ENCODE data around the gene TGM1. TPM values are rescaled to one million over a fixed set of nuclear protein-coding genes. Genes with fewer than 3 reads are reported as not detected.
A peak's percentile ranks its signal among the peaks of the same experiment; 100 is the strongest.
"Not testable (repeated sequence)": the region's sequence is repeated elsewhere in the genome, so short reads cannot be mapped to it uniquely, and the experiment has no call there.

TGM1 gene
- total and polyA plus RNA-seq, 2 donors (not counting 1 experiment from before 2014, with no cell fraction given), result 2.7 to 11.9 TPM

- Histone ChIP-seq H3K4me3 (ENCODE audit: control extremely low read depth in 1 of 5, extremely low read depth in 1 of 5, insufficient read depth in 1 of 5, low read depth in 2 of 5, low read length in 4 of 5) (no peak overlapping the region), H3K27me3 (replicated peaks in 1 of 4; ENCODE audit: control extremely low read depth in 1 of 4, control insufficient read depth in 3 of 4, insufficient read depth in 4 of 4, low read length in 3 of 4) (no peaks in the 10 kb centered on the region), H3K4me1 (ENCODE audit: control insufficient read depth in 2 of 2, insufficient read depth in 2 of 2, low read length in 2 of 2) (peaks cover 11 to 14% of the 10 kb centered on the region in 2 donors), H3K9me3 (ENCODE audit: control extremely low read depth in 1 of 3, control insufficient read depth in 2 of 3, insufficient read depth in 1 of 3, low read length in 2 of 3) (no peaks in the 10 kb centered on the region), H3K36me3 (replicated peaks in 1 of 2; ENCODE audit: control extremely low read depth in 1 of 2, control insufficient read depth in 1 of 2, extremely low read depth in 1 of 2, insufficient read depth in 2 of 2, low read length in 1 of 2) (peaks cover 2 to 4% of the 10 kb centered on the region in 2 experiments), H4K20me1 (ENCODE audit: control insufficient read depth, insufficient read depth, low read length, poor library complexity, severe bottlenecking) (peaks cover 15% of the 10 kb centered on the region), H2AFZ (ENCODE audit: insufficient read depth, low read depth, low read length, poor library complexity, severe bottlenecking) (no peak overlapping the region), H3K27ac (ENCODE audit: low read length in 2 of 2) (no peak overlapping the region), H3K4me2 (replicated peaks; ENCODE audit: low read depth, low read length, poor library complexity, severe bottlenecking) (no peak overlapping the region), H3K9ac (ENCODE audit: low read length) (no peak overlapping the region), H3K79me2 (ENCODE audit: control insufficient read depth, insufficient read depth, low read length) (peaks cover 75% of the 10 kb centered on the region)
- ATAC-seq (ENCODE audit: low read depth) (no peak), DNase-seq (no peak)
- no peak overlapping the region for H3K4me3 Mint-ChIP-seq
- ChIA-PET CTCF (interaction anchor here (0.7 to 2.1 kb wide), 7 partner anchors 15 to 1761 kb away, joined by 3 to 9 read pairs (median 4); partner anchors contain the start of genes CIDEB and TINF2), POLR2A (interaction anchor here (0.7 kb wide), 2 partner anchors 65 to 125 kb away, joined by 8 to 16 read pairs; no protein-coding TSS in a partner anchor)
- H3K4me1 Mint-ChIP-seq, result peaks cover 15% of the 10 kb centered on the region
- H3K27ac Mint-ChIP-seq, result no peak overlapping the region
- intact Hi-C loops (cut with micrococcal nuclease), result loop anchor here (10.0 kb wide), 1 partner anchor 665 kb away; the partner anchor contains the start of genes THTPA and ZFHX2
- no peak for TF ChIP-seq EZH2 (IDR thresholded peaks at IDR 0.05; ENCODE audit: borderline replicate concordance, insufficient read depth, low read depth, low read length, poor library complexity, severe bottlenecking)
- TF ChIP-seq CTCF (IDR thresholded peaks at IDR 0.05), result no peak
- no peaks in the 10 kb centered on the region for H3K9me3 Mint-ChIP-seq (ENCODE audit: insufficient read depth)
- no CpG with 5 or more reads among the region's 3 CpGs for WGBS (ENCODE audit: insufficient coverage)
- H3K27me3 Mint-ChIP-seq, result no peaks in the 10 kb centered on the region
Observed at GRCh38 chr14:24219521-24219920, 43.5 kb downstream of the TGM1 start.

GRCh38 chr14:24219080-24219479 lies 43.9 kb downstream of the TGM1 start:
- H3K27me3 Mint-ChIP-seq, result no peaks in the 10 kb centered on the region
- peaks cover 18% of the 10 kb centered on the region for H3K4me1 Mint-ChIP-seq
- ATAC-seq (ENCODE audit: low read depth), result no peak
- no peak for DNase-seq
- no CpG with 5 or more reads among the region's 4 CpGs for WGBS (ENCODE audit: insufficient coverage)
- intact Hi-C loops (cut with micrococcal nuclease), result loop anchor here (10.0 kb wide), 1 partner anchor 664 kb away; the partner anchor contains the start of genes THTPA and ZFHX2
- Histone ChIP-seq H2AFZ (ENCODE audit: insufficient read depth, low read depth, low read length, poor library complexity, severe bottlenecking) (no peak overlapping the region), H3K4me2 (replicated peaks; ENCODE audit: low read depth, low read length, poor library complexity, severe bottlenecking) (no peak overlapping the region), H3K79me2 (ENCODE audit: control insufficient read depth, insufficient read depth, low read length) (peaks cover 75% of the 10 kb centered on the region), H3K9me3 (ENCODE audit: control extremely low read depth in 1 of 3, control insufficient read depth in 2 of 3, insufficient read depth in 1 of 3, low read length in 2 of 3) (no peaks in the 10 kb centered on the region), H3K27ac (ENCODE audit: low read length in 2 of 2) (no peak overlapping the region), H3K27me3 (replicated peaks in 1 of 4; ENCODE audit: control extremely low read depth in 1 of 4, control insufficient read depth in 3 of 4, insufficient read depth in 4 of 4, low read length in 3 of 4) (no peaks in the 10 kb centered on the region), H3K4me3 (ENCODE audit: control extremely low read depth in 1 of 5, extremely low read depth in 1 of 5, insufficient read depth in 1 of 5, low read depth in 2 of 5, low read length in 4 of 5) (no peak overlapping the region), H4K20me1 (ENCODE audit: control insufficient read depth, insufficient read depth, low read length, poor library complexity, severe bottlenecking) (peaks cover 15% of the 10 kb centered on the region), H3K4me1 (ENCODE audit: control insufficient read depth in 2 of 2, insufficient read depth in 2 of 2, low read length in 2 of 2) (peaks cover 16 to 19% of the 10 kb centered on the region in 2 donors), H3K36me3 (replicated peaks in 1 of 2; ENCODE audit: control extremely low read depth in 1 of 2, control insufficient read depth in 1 of 2, extremely low read depth in 1 of 2, insufficient read depth in 2 of 2, low read length in 1 of 2) (peaks cover 2 to 8% of the 10 kb centered on the region in 2 experiments), H3K9ac (ENCODE audit: low read length) (no peak overlapping the region)
- POLR2A ChIA-PET, result interaction anchor here (0.7 kb wide), 2 partner anchors 66 to 124 kb away, joined by 8 to 16 read pairs; no protein-coding TSS in a partner anchor
- no peaks in the 10 kb centered on the region for H3K9me3 Mint-ChIP-seq (ENCODE audit: insufficient read depth)
- H3K4me3 Mint-ChIP-seq, result no peak overlapping the region
- CTCF ChIA-PET, result interaction anchor here (0.7 to 2.1 kb wide), 4 partner anchors 16 to 1760 kb away, joined by 3 to 9 read pairs (median 6); partner anchors contain the start of gene TINF2
- H3K27ac Mint-ChIP-seq, result no peak overlapping the region
- TF ChIP-seq CTCF (IDR thresholded peaks at IDR 0.05), result no peak
- no peak for TF ChIP-seq EZH2 (IDR thresholded peaks at IDR 0.05; ENCODE audit: borderline replicate concordance, insufficient read depth, low read depth, low read length, poor library complexity, severe bottlenecking)

- H3K4me3 Mint-ChIP-seq; H3K9me3 ChIP-seq (ENCODE audit: control extremely low read depth in 1 of 3, control insufficient read depth in 2 of 3, insufficient read depth in 1 of 3, low read length in 2 of 3); H3K27me3 ChIP-seq (replicated peaks in 1 of 4; ENCODE audit: control extremely low read depth in 1 of 4, control insufficient read depth in 3 of 4, insufficient read depth in 4 of 4, low read length in 3 of 4); H3K27ac Mint-ChIP-seq; H3K9me3 Mint-ChIP-seq (ENCODE audit: insufficient read depth); H3K27me3 Mint-ChIP-seq; H3K4me3 ChIP-seq (ENCODE audit: control extremely low read depth in 1 of 5, extremely low read depth in 1 of 5, insufficient read depth in 1 of 5, low read depth in 2 of 5, low read length in 4 of 5); H3K4me2 ChIP-seq (replicated peaks; ENCODE audit: low read depth, low read length, poor library complexity, severe bottlenecking); ATAC-seq (ENCODE audit: low read depth); DNase-seq; H2AFZ ChIP-seq (ENCODE audit: insufficient read depth, low read depth, low read length, poor library complexity, severe bottlenecking); H3K9ac ChIP-seq (ENCODE audit: low read length); H3K36me3 ChIP-seq (replicated peaks in 1 of 2; ENCODE audit: control extremely low read depth in 1 of 2, control insufficient read depth in 1 of 2, extremely low read depth in 1 of 2, insufficient read depth in 2 of 2, low read length in 1 of 2): not testable (repeated sequence)
- POLR2A ChIA-PET, result interaction anchor here (1.8 kb wide), 1 partner anchor 25 kb away, joined by 17 read pairs; the partner anchor contains the start of gene TINF2
- Histone ChIP-seq H4K20me1 (ENCODE audit: control insufficient read depth, insufficient read depth, low read length, poor library complexity, severe bottlenecking) (peaks cover 10% of the 10 kb centered on the region), H3K4me1 (ENCODE audit: control insufficient read depth in 2 of 2, insufficient read depth in 2 of 2, low read length in 2 of 2) (peaks cover 27 to 32% of the 10 kb centered on the region in 2 donors), H3K27ac (ENCODE audit: low read length in 2 of 2) (peak overlapping the region in 1 of 2 donors; percentile 85), H3K79me2 (ENCODE audit: control insufficient read depth, insufficient read depth, low read length) (peaks cover 67% of the 10 kb centered on the region)
- peaks cover 32% of the 10 kb centered on the region for H3K4me1 Mint-ChIP-seq
- intact Hi-C loops (cut with micrococcal nuclease), result loop anchor here (1.0 to 10.0 kb wide), 5 partner anchors 25 to 916 kb away; partner anchors contain the start of genes THTPA, TINF2 and ZFHX2
- CTCF ChIA-PET, result interaction anchor here (1.4 to 4.2 kb wide), 8 partner anchors 14 to 92 kb away, joined by 3 to 31 read pairs (median 10); partner anchors contain the start of genes DHRS1, IRF9, LTB4R2 and NOP9
- no CpG with 5 or more reads among the region's 1 CpG for WGBS (ENCODE audit: insufficient coverage)
Observed at GRCh38 chr14:24216876-24217275, 46.1 kb downstream of the TGM1 start.

Data from B cell (primary cell).